AG04449 (cell line): ENCODE results near the gene GNLY.

Experiments
- CTCF ChIA-PET: fragments of 350-600 bp; formaldehyde crosslinking; extraction: SDS; loops from one replicate; lab custom pipeline; 2021; ENCODE audit warnings: antibody characterized with exemption; lab: Yijun Ruan, JAX
- POLR2A ChIA-PET: fragments of 400-600, 350-600 bp; formaldehyde crosslinking; extraction: SDS; loops from one replicate; lab custom pipeline; 2020; ENCODE audit warnings: antibody characterized with exemption, inconsistent platforms; lab: Yijun Ruan, JAX
- DNase-seq: peaks from one replicate; pipeline ENCODE4 v3.0.0-alpha.2; 2010; ENCODE audit warnings: low read depth, low spot score
- H3K4me3 ChIP-seq: 2 replicates; pipeline ENCODE4 v1.5.1; 2011; ENCODE audit warnings: low read depth, mild to moderate bottlenecking, control low read depth, low read length
- CTCF ChIP-seq: IDR thresholded peaks from one replicate; pipeline ENCODE4 v1.5.1; 2011; ENCODE audit warnings: mild to moderate bottlenecking, moderate library complexity, low read length, control low read depth, inconsistent platforms; ENCODE audit not compliant: insufficient read depth; ENCODE audit errors: missing control alignments

GNLY gene

GRCh38 chr2:85663594-85664565, 30.3 kb upstream of the GNLY start:
- ChIA-PET POLR2A (interaction anchor here (1.1 kb wide), 1 partner anchor 43 kb away, joined by 3 read pairs; no protein-coding TSS in a partner anchor), CTCF (interaction anchor here (1.0 to 2.2 kb wide), 6 partner anchors 10 to 44 kb away, joined by 3 to 13 read pairs (median 8); no protein-coding TSS in a partner anchor)
- TF ChIP-seq CTCF: no peak

GRCh38 chr2:85665264-85665937, 28.8 kb upstream of the GNLY start:
- DNase-seq: no peak
- ChIA-PET POLR2A (no interaction called here), CTCF (interaction anchor here (1.2 to 3.5 kb wide), 6 partner anchors 11 to 42 kb away, joined by 3 to 13 read pairs (median 7); no protein-coding TSS in a partner anchor)
- no peak for TF ChIP-seq CTCF
- no peak overlapping the region for H3K4me3 ChIP-seq

More at GRCh38 chr2:85663594-85664565, 30.3 kb upstream of the GNLY start:
- no peak for DNase-seq
- H3K4me3 ChIP-seq: no peak overlapping the region

- POLR2A ChIA-PET: interaction anchor here (0.6 kb wide), 1 partner anchor 277 kb away, joined by 3 read pairs; no protein-coding TSS in a partner anchor
- DNase-seq: no peak
- H3K4me3 ChIP-seq: no peak overlapping the region
- TF ChIP-seq CTCF: no peak
- CTCF ChIA-PET: interaction anchor here (1.2 to 3.5 kb wide), 6 partner anchors 7 to 41 kb away, joined by 3 to 10 read pairs (median 4); no protein-coding TSS in a partner anchor
Measured at GRCh38 chr2:85666016-85666415, 28.1 kb upstream of the GNLY start.

- POLR2A ChIA-PET: interaction anchor here (0.6 kb wide), 1 partner anchor 278 kb away, joined by 3 read pairs; no protein-coding TSS in a partner anchor
- CTCF ChIA-PET: interaction anchor here (0.9 to 3.5 kb wide), 7 partner anchors 8 to 41 kb away, joined by 3 to 10 read pairs (median 4); no protein-coding TSS in a partner anchor
- TF ChIP-seq CTCF: no peak
- no peak for DNase-seq
- H3K4me3 ChIP-seq: no peak overlapping the region
Measured at GRCh38 chr2:85666435-85667316, 27.5 kb upstream of the GNLY start.

GRCh38 chr2:85667561-85668008, 26.6 kb upstream of the GNLY start:
- POLR2A ChIA-PET: interaction anchor here (0.7 kb wide), 1 partner anchor 18 kb away, joined by 3 read pairs; no protein-coding TSS in a partner anchor
- no peak overlapping the region for H3K4me3 ChIP-seq
- DNase-seq: no peak
- CTCF ChIA-PET: interaction anchor here (0.9 to 4.0 kb wide), 7 partner anchors 9 to 40 kb away, joined by 3 to 32 read pairs (median 5); no protein-coding TSS in a partner anchor
- TF ChIP-seq CTCF: no peak
